ENCODE data around the gene CCDC177.

CCDC177 gene

DNA sequence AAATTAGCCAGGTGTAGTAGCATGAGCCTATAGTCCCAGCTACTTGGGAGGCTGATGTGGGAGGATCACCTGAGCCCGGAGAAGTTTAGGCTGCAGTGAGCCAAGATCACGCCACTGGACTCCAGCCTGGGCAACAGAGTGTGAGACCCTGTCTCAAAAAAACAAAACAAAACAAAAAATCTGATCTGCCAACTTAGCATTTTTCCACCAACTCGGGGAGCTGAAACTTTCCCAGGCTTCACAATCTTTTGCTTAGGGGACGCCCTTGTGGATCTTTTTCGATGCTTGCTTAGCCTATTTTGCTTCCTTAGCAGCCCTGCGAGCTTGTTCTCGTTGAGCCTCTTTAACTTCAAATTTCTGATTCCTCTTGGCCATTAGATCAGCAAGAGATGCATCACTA is 13.8 kb downstream of the CCDC177 start:
- no peak overlapping the region for H3K27ac ChIP-seq
- no peak for DNase-seq (ENCODE audit: low spot score)
- CTCF ChIA-PET, result interaction anchor here (1.2 to 2.1 kb wide), 2 partner anchors 14 to 25 kb away, joined by 8 to 11 read pairs; partner anchors contain the start of gene CCDC177
- TF ChIP-seq CTCF (conservative IDR thresholded peaks at IDR 0.05; ENCODE audit: low read depth), result no peak
- POLR2A ChIA-PET (ENCODE audit: low non-redundant PET), result no interaction called here

- POLR2A ChIA-PET (ENCODE audit: low non-redundant PET), result no interaction called here
- H3K27ac ChIP-seq, result no peak overlapping the region
- CTCF ChIA-PET, result interaction anchor here (2.1 kb wide), 1 partner anchor 24 kb away, joined by 11 read pairs; no protein-coding TSS in a partner anchor
- DNase-seq (ENCODE audit: low spot score), result no peak
- no peak for TF ChIP-seq CTCF (conservative IDR thresholded peaks at IDR 0.05; ENCODE audit: low read depth)
Measured at GRCh38 chr14:69559581-69560011, 15.1 kb downstream of the CCDC177 start.

DNA sequence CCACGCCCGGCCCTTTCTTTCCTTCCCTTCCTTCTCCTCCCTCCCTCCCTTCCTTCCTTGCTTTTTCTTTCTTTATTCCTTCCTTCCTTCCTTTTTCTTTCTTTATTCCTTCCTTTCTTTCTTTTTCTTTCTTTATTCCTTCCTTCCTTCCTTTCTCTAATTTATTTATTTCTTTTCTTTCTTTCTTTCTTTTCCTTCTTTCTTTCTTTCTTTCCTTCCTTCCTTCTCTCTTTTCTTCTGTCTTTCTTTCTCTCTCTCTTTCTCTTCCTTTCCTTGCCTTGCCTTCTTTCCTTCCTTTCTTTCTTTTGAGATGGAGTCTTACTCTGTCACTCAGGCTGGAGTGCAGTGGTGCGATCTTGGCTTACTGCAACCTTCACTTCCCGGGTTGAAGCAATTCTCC is 15.9 kb downstream of the CCDC177 start:
- TF ChIP-seq CTCF (conservative IDR thresholded peaks at IDR 0.05; ENCODE audit: low read depth), result no peak
- CTCF ChIA-PET, result interaction anchor here (0.5 kb wide), 1 partner anchor 24 kb away, joined by 3 read pairs; no protein-coding TSS in a partner anchor
- DNase-seq (ENCODE audit: low spot score), result no peak
- POLR2A ChIA-PET (ENCODE audit: low non-redundant PET), result no interaction called here
- H3K27ac ChIP-seq, result no peak overlapping the region

- no peak for TF ChIP-seq CTCF (conservative IDR thresholded peaks at IDR 0.05; ENCODE audit: low read depth)
- CTCF ChIA-PET, result no interaction called here
- DNase-seq (ENCODE audit: low spot score), result no peak
- no peak overlapping the region for H3K27ac ChIP-seq
- POLR2A ChIA-PET (ENCODE audit: low non-redundant PET), result no interaction called here
Measured at GRCh38 chr14:69554500-69554899, 20.2 kb downstream of the CCDC177 start.

GRCh38 chr14:69553252-69553651 is 21.4 kb downstream of the CCDC177 start:
- H3K27ac ChIP-seq, result no peak overlapping the region
- ChIA-PET POLR2A (ENCODE audit: low non-redundant PET) (no interaction called here), CTCF (interaction anchor here (0.7 kb wide), 1 partner anchor 34 kb away, joined by 3 read pairs; no protein-coding TSS in a partner anchor)
- TF ChIP-seq CTCF (conservative IDR thresholded peaks at IDR 0.05; ENCODE audit: low read depth), result no peak
- DNase-seq (ENCODE audit: low spot score), result no peak

DNA sequence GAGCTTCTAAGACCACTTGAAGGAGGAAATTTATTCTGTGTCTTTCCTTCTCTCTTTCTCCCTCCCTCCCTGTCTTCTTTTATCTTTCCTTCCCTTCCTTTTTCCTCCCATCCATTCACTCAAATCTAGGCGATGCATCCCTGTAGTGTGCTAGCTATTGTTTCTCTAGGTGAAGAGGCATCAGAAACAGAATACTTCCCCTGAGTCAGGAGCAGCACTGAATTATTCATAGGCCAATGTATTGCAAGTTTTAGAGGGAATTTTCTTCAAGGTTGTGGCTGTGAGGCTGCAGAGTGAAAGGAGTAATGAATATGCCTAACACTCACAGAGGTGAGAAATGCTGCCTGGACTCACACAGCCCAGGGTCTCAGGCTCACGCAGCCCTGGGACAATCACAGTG is 23.2 kb downstream of the CCDC177 start:
- ChIA-PET CTCF (no interaction called here), POLR2A (ENCODE audit: low non-redundant PET) (no interaction called here)

More for the DNA sequence above, 23.2 kb downstream of the CCDC177 start:
- no peak overlapping the region for H3K27ac ChIP-seq
- DNase-seq (ENCODE audit: low spot score), result no peak
- TF ChIP-seq CTCF (conservative IDR thresholded peaks at IDR 0.05; ENCODE audit: low read depth), result no peak
